Endothelial cell (in vitro differentiated cells): ENCODE measurements around the gene MYPN. TPM values are rescaled to one million over a fixed set of nuclear protein-coding genes. Genes with fewer than 3 reads are reported as not detected.

ENCODE experiments used
- DNase-seq: peaks from one replicate; pipeline ENCODE4 v3.0.0; 2021; ENCODE audit warnings: low spot score
- H3K27ac Mint-ChIP-seq: one replicate; pipeline ENCODE4 v1.8.0; 2021; ENCODE audit warnings: mixed read lengths, inconsistent platforms; ENCODE audit not compliant: unreplicated experiment
- H3K27me3 Mint-ChIP-seq: one replicate; pipeline ENCODE4 v1.8.0; 2021; ENCODE audit warnings: mild to moderate bottlenecking, moderate library complexity, mixed read lengths, inconsistent platforms; ENCODE audit not compliant: unreplicated experiment
- H3K36me3 Mint-ChIP-seq: one replicate; pipeline ENCODE4 v1.8.0; 2021; ENCODE audit warnings: mild to moderate bottlenecking, low read depth, mixed read lengths, inconsistent platforms; ENCODE audit not compliant: unreplicated experiment
- H3K4me1 Mint-ChIP-seq: one replicate; pipeline ENCODE4 v1.8.0; 2021; ENCODE audit warnings: mild to moderate bottlenecking, mixed read lengths, inconsistent platforms; ENCODE audit not compliant: unreplicated experiment
- H3K4me3 Mint-ChIP-seq: one replicate; pipeline ENCODE4 v1.8.0; 2021; ENCODE audit warnings: mild to moderate bottlenecking, mixed read lengths, inconsistent platforms; ENCODE audit not compliant: unreplicated experiment
- H3K9me3 Mint-ChIP-seq: one replicate; pipeline ENCODE4 v1.8.0; 2021; ENCODE audit warnings: mixed read lengths, inconsistent platforms; ENCODE audit not compliant: unreplicated experiment
- CTCF ChIP-seq: fragments of 200-600 bp; sonication (generic); IDR thresholded peaks from one replicate; pipeline ENCODE4 v1.5.0; 2021; ENCODE audit warnings: antibody characterized with exemption; ENCODE audit not compliant: unreplicated experiment
- total RNA-seq: library from RNA; stranded (reverse); fragmentation: NEBNext Ultra II Directional; extraction: Animal tissue kit (Norgen Biotek cat#: 25700); gene quantifications from one replicate; pipeline ENCODE4 v1.2.1, GENCODE V29; 2021; ENCODE audit not compliant: unreplicated experiment

The MYPN gene
- total RNA-seq, 1 donor from 2014 or later, result not detected

- Mint-ChIP-seq H3K27me3 (no peaks in the 10 kb centered on the region), H3K4me3 (no peak overlapping the region), H3K4me1 (peaks cover 2% of the 10 kb centered on the region), H3K36me3 (no peaks in the 10 kb centered on the region), H3K27ac (no peak overlapping the region), H3K9me3 (no peaks in the 10 kb centered on the region)
- no peak for DNase-seq
- no peak for TF ChIP-seq CTCF
Measured at GRCh38 chr10:68179016-68179415, 69.7 kb downstream of the MYPN start.

- no peaks in the 10 kb centered on the region for H3K27me3 Mint-ChIP-seq
- no peak overlapping the region for H3K27ac Mint-ChIP-seq
- H3K9me3 Mint-ChIP-seq, result no peaks in the 10 kb centered on the region
Measured at GRCh38 chr10:68180490-68180889, 71.2 kb downstream of the MYPN start.

GRCh38 chr10:68184546-68184945, 75.3 kb downstream of the MYPN start:
- TF ChIP-seq CTCF, result no peak
- H3K36me3 Mint-ChIP-seq, result no peaks in the 10 kb centered on the region
- no peaks in the 10 kb centered on the region for H3K27me3 Mint-ChIP-seq
- DNase-seq, result peak; percentile 68
- H3K4me3 Mint-ChIP-seq, result no peak overlapping the region
- peak overlapping the region; percentile 94 for H3K27ac Mint-ChIP-seq
- H3K9me3 Mint-ChIP-seq, result no peaks in the 10 kb centered on the region
- peaks cover 12% of the 10 kb centered on the region for H3K4me1 Mint-ChIP-seq

More at GRCh38 chr10:68180490-68180889, 71.2 kb downstream of the MYPN start:
- Mint-ChIP-seq H3K36me3 (no peaks in the 10 kb centered on the region), H3K4me1 (peaks cover 12% of the 10 kb centered on the region), H3K4me3 (no peak overlapping the region)
- TF ChIP-seq CTCF, result no peak
- no peak for DNase-seq

- no peak for DNase-seq
- no peak overlapping the region for H3K4me3 Mint-ChIP-seq
- H3K36me3 Mint-ChIP-seq, result no peaks in the 10 kb centered on the region
- H3K27ac Mint-ChIP-seq, result peak overlapping the region; percentile 94
- H3K27me3 Mint-ChIP-seq, result no peaks in the 10 kb centered on the region
- peaks cover 12% of the 10 kb centered on the region for H3K4me1 Mint-ChIP-seq
- TF ChIP-seq CTCF, result no peak
- no peaks in the 10 kb centered on the region for H3K9me3 Mint-ChIP-seq
Measured at GRCh38 chr10:68185085-68185484, 75.8 kb downstream of the MYPN start.

GRCh38 chr10:68188835-68189234, 79.5 kb downstream of the MYPN start:
- Mint-ChIP-seq H3K27me3 (no peaks in the 10 kb centered on the region), H3K9me3 (no peaks in the 10 kb centered on the region), H3K27ac (no peak overlapping the region), H3K36me3 (no peaks in the 10 kb centered on the region), H3K4me3 (no peak overlapping the region), H3K4me1 (peaks cover 12% of the 10 kb centered on the region)
- DNase-seq, result no peak
- TF ChIP-seq CTCF, result no peak
